Measurements from ENCODE around the gene ZSCAN5A.

DNA sequence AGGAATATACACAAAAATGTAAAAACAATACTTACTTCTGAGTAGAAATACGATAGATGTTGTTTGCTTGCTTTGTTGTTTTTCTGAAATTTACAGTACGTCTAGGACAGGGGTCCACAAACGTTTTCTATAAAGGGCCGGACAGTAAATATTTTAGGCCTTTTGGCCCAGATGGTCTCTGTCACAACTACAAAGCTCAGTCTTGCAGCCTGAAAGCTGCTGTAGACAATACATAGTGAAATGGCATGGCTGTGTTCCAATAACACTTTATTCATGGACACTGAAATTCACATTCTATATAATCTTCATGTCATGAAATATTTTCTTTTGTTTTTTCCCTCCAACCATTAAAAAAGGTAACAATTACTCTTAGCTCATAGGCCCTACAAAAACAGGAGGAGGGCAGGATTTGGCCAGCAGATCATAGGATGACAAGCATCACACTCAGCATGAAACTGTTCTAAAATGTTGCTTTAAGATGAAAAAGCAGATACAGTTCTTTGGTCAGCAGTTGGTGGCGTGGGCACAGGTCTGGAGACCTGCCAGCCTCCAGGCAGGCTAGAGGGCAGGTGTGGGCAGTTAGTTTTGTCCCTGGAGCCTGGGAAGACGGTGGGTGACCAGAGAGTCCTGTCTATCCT, 42.4 kb downstream of the ZSCAN5A start, which contains the start of gene EDDM13:
- TF ChIP-seq, protein P1, sequence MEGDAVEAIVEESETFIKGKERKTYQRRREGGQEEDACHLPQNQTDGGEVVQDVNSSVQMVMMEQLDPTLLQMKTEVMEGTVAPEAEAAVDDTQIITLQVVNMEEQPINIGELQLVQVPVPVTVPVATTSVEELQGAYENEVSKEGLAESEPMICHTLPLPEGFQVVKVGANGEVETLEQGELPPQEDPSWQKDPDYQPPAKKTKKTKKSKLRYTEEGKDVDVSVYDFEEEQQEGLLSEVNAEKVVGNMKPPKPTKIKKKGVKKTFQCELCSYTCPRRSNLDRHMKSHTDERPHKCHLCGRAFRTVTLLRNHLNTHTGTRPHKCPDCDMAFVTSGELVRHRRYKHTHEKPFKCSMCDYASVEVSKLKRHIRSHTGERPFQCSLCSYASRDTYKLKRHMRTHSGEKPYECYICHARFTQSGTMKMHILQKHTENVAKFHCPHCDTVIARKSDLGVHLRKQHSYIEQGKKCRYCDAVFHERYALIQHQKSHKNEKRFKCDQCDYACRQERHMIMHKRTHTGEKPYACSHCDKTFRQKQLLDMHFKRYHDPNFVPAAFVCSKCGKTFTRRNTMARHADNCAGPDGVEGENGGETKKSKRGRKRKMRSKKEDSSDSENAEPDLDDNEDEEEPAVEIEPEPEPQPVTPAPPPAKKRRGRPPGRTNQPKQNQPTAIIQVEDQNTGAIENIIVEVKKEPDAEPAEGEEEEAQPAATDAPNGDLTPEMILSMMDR (IDR thresholded peaks at IDR 0.05): no peak
- TF ChIP-seq POLR2A (IDR thresholded peaks at IDR 0.05): no peak
